Measurements from ENCODE around the gene TIMM8B. TPM values are rescaled to one million over a fixed set of nuclear protein-coding genes. Genes with fewer than 3 reads are reported as not detected.
A peak's percentile ranks its signal among the peaks of the same experiment; 100 is the strongest.
"Not testable (repeated sequence)": the region's sequence is repeated elsewhere in the genome, so short reads cannot be mapped to it uniquely, and the experiment has no call there.

Gene TIMM8B
- total RNA-seq, 1 donor from 2014 or later = 39.2 TPM

- DNase-seq (ENCODE audit: extremely low read depth, low read depth, low spot score) = no peak
Observed at GRCh38 chr11:112085822-112086421, 634 bp downstream of the TIMM8B start.

- DNase-seq (ENCODE audit: extremely low read depth, low read depth, low spot score) = no peak
Observed at GRCh38 chr11:112082729-112083128, 3.8 kb downstream of the TIMM8B start.

- DNase-seq (ENCODE audit: extremely low read depth, low read depth, low spot score) = peak; percentile 80
Observed at GRCh38 chr11:112073941-112074811, 12.4 kb downstream of the TIMM8B start, which contains the start of the genes NKAPD1 and PIH1D2. Gene NKAPD1, plus strand, starts transcription at chr11:112074299. Its CDS starts 1,276 bp downstream, at chr11:112075575. Gene PIH1D2, minus strand, starts transcription at chr11:112074017. Its CDS starts 843 bp downstream, at chr11:112073174.

- DNase-seq (ENCODE audit: extremely low read depth, low read depth, low spot score) = no peak
Observed at GRCh38 chr11:112062923-112063322, 23.6 kb downstream of the TIMM8B start.

- no peak for DNase-seq (ENCODE audit: extremely low read depth, low read depth, low spot score)
Observed at GRCh38 chr11:112058103-112058502, 28.5 kb downstream of the TIMM8B start.

GRCh38 chr11:112057170-112057569 is 29.4 kb downstream of the TIMM8B start:
- DNase-seq (ENCODE audit: extremely low read depth, low read depth, low spot score) = no peak

- no peak for DNase-seq (ENCODE audit: extremely low read depth, low read depth, low spot score)
Observed at GRCh38 chr11:112051768-112052167, 34.8 kb downstream of the TIMM8B start.

- DNase-seq (ENCODE audit: extremely low read depth, low read depth, low spot score) = no peak
Observed at GRCh38 chr11:112050721-112051120, 35.8 kb downstream of the TIMM8B start.

GRCh38 chr11:112049777-112050176 is 36.8 kb downstream of the TIMM8B start:
- DNase-seq (ENCODE audit: extremely low read depth, low read depth, low spot score) = no peak

- not testable (repeated sequence) for DNase-seq (ENCODE audit: extremely low read depth, low read depth, low spot score)
Observed at GRCh38 chr11:112048256-112048655, 38.3 kb downstream of the TIMM8B start.

- DNase-seq (ENCODE audit: extremely low read depth, low read depth, low spot score) = not testable (repeated sequence)
Observed at GRCh38 chr11:112046647-112047046, 39.9 kb downstream of the TIMM8B start.

GRCh38 chr11:112044961-112045360 is 41.6 kb downstream of the TIMM8B start:
- DNase-seq (ENCODE audit: extremely low read depth, low read depth, low spot score) = no peak

GRCh38 chr11:112042961-112043304 is 43.6 kb downstream of the TIMM8B start:
- no peak for DNase-seq (ENCODE audit: extremely low read depth, low read depth, low spot score)

GRCh38 chr11:112042161-112042960 is 44.2 kb downstream of the TIMM8B start:
- DNase-seq (ENCODE audit: extremely low read depth, low read depth, low spot score) = no peak

- DNase-seq (ENCODE audit: extremely low read depth, low read depth, low spot score) = no peak
Observed at GRCh38 chr11:112037527-112037926, 49.0 kb downstream of the TIMM8B start.

Other genes starting within 250 kb of the TIMM8B start
- gene ALG9, start 215.2 kb downstream of the TIMM8B start, total RNA-seq = 22.7 and 29.3 TPM in 2 replicates
- 1.1 and 3.2 TPM in 2 replicates for gene FDXACB1, start 207.6 kb downstream of the TIMM8B start, total RNA-seq
- gene CFAP68, start 207.2 kb downstream of the TIMM8B start, total RNA-seq = 8.5 and 9.6 TPM in 2 replicates
- gene CRYAB, start 175.0 kb downstream of the TIMM8B start, total RNA-seq = 2.1 and 5.0 TPM in 2 replicates
- 0.10 TPM in 1 of 2 replicates, not detected in the other for gene HSPB2, start 174.0 kb downstream of the TIMM8B start, total RNA-seq
- gene C11orf52, start 167.8 kb downstream of the TIMM8B start, total RNA-seq = 0.18 and 1.1 TPM in 2 replicates
- 7.9 and 12.1 TPM in 2 replicates for gene DIXDC1, start 149.4 kb downstream of the TIMM8B start, total RNA-seq
- 26.3 and 28.8 TPM in 2 replicates for gene DLAT, start 61.3 kb downstream of the TIMM8B start, total RNA-seq
- gene PIH1D2, start 12.7 kb downstream of the TIMM8B start, total RNA-seq = 0.41 and 1.5 TPM in 2 replicates
- 10.5 and 14.4 TPM in 2 replicates for gene NKAPD1, start 12.5 kb downstream of the TIMM8B start, total RNA-seq
- gene SDHD, start 117 bp upstream of the TIMM8B start, total RNA-seq = 63.7 and 76.6 TPM in 2 replicates
- 0.35 and 2.6 TPM in 2 replicates for gene IL18, start 77.3 kb upstream of the TIMM8B start, total RNA-seq
- 0.23 TPM in 1 of 2 replicates, not detected in the other for gene TEX12, start 80.6 kb upstream of the TIMM8B start, total RNA-seq
- 1.3 and 1.9 TPM in 2 replicates for gene BCO2, start 88.8 kb upstream of the TIMM8B start, total RNA-seq
- 20.6 and 24.5 TPM in 2 replicates for gene PTS, start 139.7 kb upstream of the TIMM8B start, total RNA-seq
- not detected in 2 replicates for gene PLET1, start 174.1 kb upstream of the TIMM8B start, total RNA-seq